ENCODE data around the gene FGF14. TPM values are rescaled to one million over a fixed set of nuclear protein-coding genes. Genes with fewer than 3 reads are reported as not detected.

The FGF14 gene
- total and polyA plus RNA-seq, 2 donors (not counting 3 experiments of a cell fraction or from before 2014, with no cell fraction given), result not detected

DNA sequence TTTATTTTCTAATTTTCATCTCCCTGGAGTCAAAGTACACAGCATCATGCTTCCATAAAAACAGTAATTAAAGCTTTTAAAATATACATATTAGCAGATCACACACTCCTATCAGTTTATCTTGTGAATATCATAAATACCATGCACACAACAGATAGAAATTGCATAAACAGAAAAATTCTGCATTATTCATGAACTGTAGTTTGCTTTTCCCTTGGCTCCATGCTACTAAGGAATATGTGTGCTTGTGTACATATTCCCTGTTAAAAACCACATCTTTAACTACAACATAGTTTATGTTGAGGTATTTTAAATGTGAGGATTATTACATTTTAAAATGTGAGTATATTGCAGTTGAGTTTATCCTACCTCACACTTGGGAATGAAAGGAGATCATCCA lies 193.5 kb downstream of the FGF14 start:
- no peak for TF ChIP-seq POLR2A (IDR thresholded peaks at IDR 0.05; ENCODE audit: low read depth, low read length)
- TF ChIP-seq, protein P1, sequence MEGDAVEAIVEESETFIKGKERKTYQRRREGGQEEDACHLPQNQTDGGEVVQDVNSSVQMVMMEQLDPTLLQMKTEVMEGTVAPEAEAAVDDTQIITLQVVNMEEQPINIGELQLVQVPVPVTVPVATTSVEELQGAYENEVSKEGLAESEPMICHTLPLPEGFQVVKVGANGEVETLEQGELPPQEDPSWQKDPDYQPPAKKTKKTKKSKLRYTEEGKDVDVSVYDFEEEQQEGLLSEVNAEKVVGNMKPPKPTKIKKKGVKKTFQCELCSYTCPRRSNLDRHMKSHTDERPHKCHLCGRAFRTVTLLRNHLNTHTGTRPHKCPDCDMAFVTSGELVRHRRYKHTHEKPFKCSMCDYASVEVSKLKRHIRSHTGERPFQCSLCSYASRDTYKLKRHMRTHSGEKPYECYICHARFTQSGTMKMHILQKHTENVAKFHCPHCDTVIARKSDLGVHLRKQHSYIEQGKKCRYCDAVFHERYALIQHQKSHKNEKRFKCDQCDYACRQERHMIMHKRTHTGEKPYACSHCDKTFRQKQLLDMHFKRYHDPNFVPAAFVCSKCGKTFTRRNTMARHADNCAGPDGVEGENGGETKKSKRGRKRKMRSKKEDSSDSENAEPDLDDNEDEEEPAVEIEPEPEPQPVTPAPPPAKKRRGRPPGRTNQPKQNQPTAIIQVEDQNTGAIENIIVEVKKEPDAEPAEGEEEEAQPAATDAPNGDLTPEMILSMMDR (IDR thresholded peaks at IDR 0.05; ENCODE audit: extremely low read depth in 1 of 2, insufficient read depth in 1 of 2, low read depth in 1 of 2, low read length in 2 of 2), result no peak
- no peak for TF ChIP-seq JUN (IDR thresholded peaks at IDR 0.05; ENCODE audit: borderline replicate concordance, insufficient read depth, insufficient read length, low read depth)
- TF ChIP-seq MYC (IDR thresholded peaks at IDR 0.05; ENCODE audit: low read depth, low read length), result no peak
- TF ChIP-seq EZH2 (IDR thresholded peaks at IDR 0.05; ENCODE audit: borderline replicate concordance, low read depth, low read length, severe bottlenecking), result no peak
- no peak for TF ChIP-seq FOS (IDR thresholded peaks at IDR 0.05; ENCODE audit: borderline replicate concordance, insufficient read depth, low read length)
- TF ChIP-seq, protein P2, sequence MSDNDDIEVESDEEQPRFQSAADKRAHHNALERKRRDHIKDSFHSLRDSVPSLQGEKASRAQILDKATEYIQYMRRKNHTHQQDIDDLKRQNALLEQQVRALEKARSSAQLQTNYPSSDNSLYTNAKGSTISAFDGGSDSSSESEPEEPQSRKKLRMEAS (IDR thresholded peaks at IDR 0.05; ENCODE audit: insufficient read depth, insufficient read length), result no peak
- no peak for TF ChIP-seq GATA2 (IDR thresholded peaks at IDR 0.05; ENCODE audit: insufficient read depth, insufficient read length, low read depth, low read length)
- no peak for TF ChIP-seq POLR2AphosphoS5 (IDR thresholded peaks at IDR 0.05; ENCODE audit: insufficient read depth, low read depth, low read length)
- H3K9me3 ChIP-seq (replicated peaks; ENCODE audit: control insufficient read depth, insufficient read depth, low read length), result no peaks in the 10 kb centered on the region
- H3K9me1 ChIP-seq (replicated peaks; ENCODE audit: control insufficient read depth, extremely low read depth, insufficient read depth, low read length), result no peaks in the 10 kb centered on the region
- ChIA-PET POLR2A (no interaction called here), CTCF (interaction anchor here (1.4 kb wide), 1 partner anchor 12 kb away, joined by 4 read pairs; no protein-coding TSS in a partner anchor)
- no peaks in the 10 kb centered on the region for H3K79me2 ChIP-seq (ENCODE audit: control insufficient read depth, insufficient read depth, low read length)
- H3K4me3 ChIP-seq (replicated peaks in 1 of 3; ENCODE audit: insufficient read depth in 1 of 3, low read depth in 1 of 3, low read length in 3 of 3), result no peak overlapping the region
- no peak overlapping the region for H2AFZ ChIP-seq (ENCODE audit: low read depth, low read length)
- H3K27me3 ChIP-seq (ENCODE audit: control insufficient read depth in 2 of 2, insufficient read depth in 2 of 2, low read length in 2 of 2), result peaks cover 0 to 2% of the 10 kb centered on the region in 2 experiments
- no peaks in the 10 kb centered on the region for H3K36me3 ChIP-seq (ENCODE audit: control insufficient read depth in 2 of 2, extremely low read depth in 1 of 2, insufficient read depth in 2 of 2, low read length in 2 of 2)
- H3K4me1 ChIP-seq (ENCODE audit: control insufficient read depth, extremely low read depth, insufficient read depth, low read length), result no peaks in the 10 kb centered on the region
- dilution Hi-C loops (cut with MboI; ENCODE audit: extremely low pct_ligation_motif_present, low sequenced_read_pairs) (no loop called here), intact Hi-C loops (cut with micrococcal nuclease) (no loop called here)
- no TSS peak for BruUV-seq (replicated peaks)
- no peak overlapping the region for H3K27ac ChIP-seq (ENCODE audit: insufficient read depth, low read depth, low read length)
- DNase-seq (ENCODE audit: low read depth, low spot score) (no peak), FAIRE-seq (no peak)
- no peaks in the 10 kb centered on the region for H4K20me1 ChIP-seq (replicated peaks; ENCODE audit: control insufficient read depth, extremely low read depth, insufficient read depth, low read length)
- no peak overlapping the region for H3K4me2 ChIP-seq (ENCODE audit: insufficient read depth, low read length)
- no peak overlapping the region for H3K9ac ChIP-seq (replicated peaks; ENCODE audit: extremely low read depth, insufficient read depth, low read length)
